Smooth muscle cell (in vitro differentiated cells): ENCODE measurements around the gene CDKN2B. TPM values are rescaled to one million over a fixed set of nuclear protein-coding genes. Genes with fewer than 3 reads are reported as not detected.
"Not testable (repeated sequence)": the region's sequence is repeated elsewhere in the genome, so short reads cannot be mapped to it uniquely, and the experiment has no call there.

ENCODE experiments used
- DNase-seq: peaks from one replicate; lab custom pipeline; 2025; ENCODE audit not compliant: unreplicated experiment; lab: John Stamatoyannopoulos, UW
- H2AFZ ChIP-seq: fragments of 200-600 bp; sonication (generic); 2 replicates; pipeline ENCODE4 v1.6.0; 2016; ENCODE audit warnings: antibody characterized with exemption, low read depth, mild to moderate bottlenecking
- H3F3A ChIP-seq: fragments of 200-600 bp; sonication (generic); 2 replicates; pipeline ENCODE4 v1.6.0; 2017; ENCODE audit warnings: antibody characterized with exemption, low read depth
- H3K27ac ChIP-seq: fragments of 200-600 bp; sonication (generic); 2 replicates; pipeline ENCODE4 v1.5.1; 2016; ENCODE audit warnings: low read depth, mild to moderate bottlenecking
- H3K27me3 ChIP-seq: fragments of 200-600 bp; sonication (generic); 2 replicates; pipeline ENCODE4 v1.6.1; 2016; ENCODE audit warnings: low read depth, mild to moderate bottlenecking
- H3K36me3 ChIP-seq: fragments of 200-600 bp; sonication (generic); 2 replicates; pipeline ENCODE4 v1.5.1; 2016; ENCODE audit warnings: low read depth
- H3K4me1 ChIP-seq: fragments of 200-600 bp; sonication (generic); 2 replicates; pipeline ENCODE4 v1.5.1; 2016; ENCODE audit warnings: low read depth
- H3K4me2 ChIP-seq: fragments of 200-600 bp; sonication (generic); 2 replicates; pipeline ENCODE4 v1.6.0; 2016; ENCODE audit warnings: mild to moderate bottlenecking
- H3K4me3 ChIP-seq: fragments of 200-600 bp; sonication (generic); 2 replicates; pipeline ENCODE4 v1.5.1; 2016; ENCODE audit warnings: mild to moderate bottlenecking
- H3K79me2 ChIP-seq: fragments of 200-600 bp; sonication (generic); 2 replicates; pipeline ENCODE4 v1.6.0; 2016; ENCODE audit warnings: low read depth, mild to moderate bottlenecking
- H3K9ac ChIP-seq: fragments of 200-600 bp; sonication (generic); 2 replicates; pipeline ENCODE4 v1.6.0; 2016; ENCODE audit warnings: low read depth
- H3K9me3 ChIP-seq: fragments of 200-600 bp; sonication (generic); replicated peaks from 2 replicates; pipeline ENCODE4 v1.5.1; 2016; ENCODE audit warnings: low read depth
- H4K20me1 ChIP-seq: fragments of 200-600 bp; sonication (generic); 2 replicates; pipeline ENCODE4 v1.6.0; 2016; ENCODE audit warnings: low read depth
- WGBS: methylation state at CpG from one replicate; pipeline ENCODE4 v1.1.7; 2016; ENCODE audit warnings: low lambda C conversion rate; 5-methylcytosine and 5-hydroxymethylcytosine counted together
- polyA plus RNA-seq: library from polyadenylated mRNA; unstranded; fragments of >200 nt; fragmentation: Nextera tagmentation; extraction: Ambion mirVana; gene quantifications from 2 replicates; pipeline ENCODE4 v1.2.1, GENCODE V29; 2016
- total RNA-seq: library from RNA; depleted of rRNA; stranded (reverse); fragments of >200 nt; gene quantifications from 2 replicates; pipeline ENCODE4 v1.2.3, GENCODE V29; 2014
- TF ChIP-seq, protein P1 (sequence below): fragments of 200-600 bp; sonication (generic); IDR thresholded peaks from 2 replicates; pipeline ENCODE4 v1.5.1; 2017; ENCODE audit warnings: borderline replicate concordance, mild to moderate bottlenecking, antibody characterized with exemption; ENCODE audit not compliant: insufficient read depth, poor library complexity, severe bottlenecking

The CDKN2B gene
- total RNA-seq (184 and 192 TPM in 2 replicates), polyA plus RNA-seq (116 and 157 TPM in 2 replicates)

GRCh38 chr9:22008717-22009505 is at the start of gene CDKN2B:
CDKN2B (minus strand) TSS chr9:22009305; CDS start chr9:22008953, 352 bp downstream.
- under 1% methylated on average over 75 of the region's 86 CpGs for WGBS

GRCh38 chr9:22057972-22058371 is 48.9 kb upstream of the CDKN2B start:
- H3K4me1 ChIP-seq, DNase-seq, H3K9me3 ChIP-seq, H3K27ac ChIP-seq, H3K9ac ChIP-seq, H3F3A ChIP-seq, H3K36me3 ChIP-seq, H3K4me3 ChIP-seq, H3K4me2 ChIP-seq, H3K79me2 ChIP-seq, H2AFZ ChIP-seq, H3K27me3 ChIP-seq, H4K20me1 ChIP-seq: not testable (repeated sequence)
- WGBS = 96% methylated on average over 6 of the region's 6 CpGs

More at GRCh38 chr9:22008717-22009505, at the start of gene CDKN2B:
- Histone ChIP-seq H2AFZ (peak within 1 kb of the TSS; percentile 8), H3K27me3 (no peaks in the 10 kb centered on the region), H3K27ac (peak within 1 kb of the TSS; percentile 81), H3K4me1 (peaks cover 28% of the 10 kb centered on the region), H4K20me1 (peaks cover 46% of the 10 kb centered on the region), H3F3A (peaks cover 16% of the 10 kb centered on the region), H3K9me3 (no peaks in the 10 kb centered on the region), H3K4me3 (peak within 1 kb of the TSS; percentile 65), H3K36me3 (peaks cover 8% of the 10 kb centered on the region), H3K79me2 (peaks cover 48% of the 10 kb centered on the region), H3K4me2 (peak within 1 kb of the TSS; percentile 98), H3K9ac (peak within 1 kb of the TSS; percentile 93)
- TF ChIP-seq, protein P1, sequence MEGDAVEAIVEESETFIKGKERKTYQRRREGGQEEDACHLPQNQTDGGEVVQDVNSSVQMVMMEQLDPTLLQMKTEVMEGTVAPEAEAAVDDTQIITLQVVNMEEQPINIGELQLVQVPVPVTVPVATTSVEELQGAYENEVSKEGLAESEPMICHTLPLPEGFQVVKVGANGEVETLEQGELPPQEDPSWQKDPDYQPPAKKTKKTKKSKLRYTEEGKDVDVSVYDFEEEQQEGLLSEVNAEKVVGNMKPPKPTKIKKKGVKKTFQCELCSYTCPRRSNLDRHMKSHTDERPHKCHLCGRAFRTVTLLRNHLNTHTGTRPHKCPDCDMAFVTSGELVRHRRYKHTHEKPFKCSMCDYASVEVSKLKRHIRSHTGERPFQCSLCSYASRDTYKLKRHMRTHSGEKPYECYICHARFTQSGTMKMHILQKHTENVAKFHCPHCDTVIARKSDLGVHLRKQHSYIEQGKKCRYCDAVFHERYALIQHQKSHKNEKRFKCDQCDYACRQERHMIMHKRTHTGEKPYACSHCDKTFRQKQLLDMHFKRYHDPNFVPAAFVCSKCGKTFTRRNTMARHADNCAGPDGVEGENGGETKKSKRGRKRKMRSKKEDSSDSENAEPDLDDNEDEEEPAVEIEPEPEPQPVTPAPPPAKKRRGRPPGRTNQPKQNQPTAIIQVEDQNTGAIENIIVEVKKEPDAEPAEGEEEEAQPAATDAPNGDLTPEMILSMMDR = peak; percentile 99
- peak; percentile 94 for DNase-seq

DNA sequence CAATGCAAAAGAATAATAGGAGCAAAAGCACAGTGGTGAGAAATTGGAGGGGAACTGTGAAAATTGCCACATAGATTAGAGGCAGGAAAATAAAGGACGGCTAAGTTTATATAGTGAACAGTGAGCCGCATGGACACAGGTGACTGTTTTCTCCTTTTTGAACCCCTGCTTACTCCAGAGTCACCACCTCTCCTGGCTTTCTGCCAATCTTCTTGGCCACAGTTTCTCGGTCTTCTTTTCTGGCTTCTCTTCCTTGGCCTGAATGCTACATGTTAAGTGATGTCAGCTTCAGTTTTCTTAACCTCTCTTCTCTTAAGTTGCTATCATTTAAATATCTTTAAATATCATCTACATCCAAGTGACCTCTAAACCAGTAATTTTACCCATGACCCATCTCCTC is 47.3 kb upstream of the CDKN2B start:
- H4K20me1 ChIP-seq = no peaks in the 10 kb centered on the region
- H3K9ac ChIP-seq = no peak overlapping the region
- no peaks in the 10 kb centered on the region for H3K79me2 ChIP-seq
- WGBS = 62% methylated on average over 3 of the region's 3 CpGs
- no peak overlapping the region for H3K4me3 ChIP-seq
- TF ChIP-seq, protein P1 = no peak
- no peak overlapping the region for H2AFZ ChIP-seq
- DNase-seq = no peak
- H3K9me3 ChIP-seq = no peaks in the 10 kb centered on the region
- peaks cover 8% of the 10 kb centered on the region for H3F3A ChIP-seq
- no peaks in the 10 kb centered on the region for H3K36me3 ChIP-seq
- no peak overlapping the region for H3K27ac ChIP-seq
- no peaks in the 10 kb centered on the region for H3K27me3 ChIP-seq
- H3K4me1 ChIP-seq = peaks cover 18% of the 10 kb centered on the region
- H3K4me2 ChIP-seq = no peak overlapping the region

GRCh38 chr9:22055090-22055489 is 46.0 kb upstream of the CDKN2B start:
- no peaks in the 10 kb centered on the region for H3K27me3 ChIP-seq
- H2AFZ ChIP-seq = no peak overlapping the region
- no peaks in the 10 kb centered on the region for H3K36me3 ChIP-seq
- no peaks in the 10 kb centered on the region for H4K20me1 ChIP-seq
- peaks cover 18% of the 10 kb centered on the region for H3K4me1 ChIP-seq
- no peaks in the 10 kb centered on the region for H3K9me3 ChIP-seq
- no peak overlapping the region for H3K4me3 ChIP-seq
- no peaks in the 10 kb centered on the region for H3K79me2 ChIP-seq
- H3K27ac ChIP-seq = peak overlapping the region; percentile 68
- TF ChIP-seq, protein P1 = no peak
- H3F3A ChIP-seq = peaks cover 8% of the 10 kb centered on the region
- no peak overlapping the region for H3K4me2 ChIP-seq
- DNase-seq = no peak
- H3K9ac ChIP-seq = peak overlapping the region; percentile 21
